KBM-7 (cell line): Measurements from ENCODE around the gene PLCD1.

ENCODE experiments used
- DNase-seq: peaks from one replicate; pipeline ENCODE4 v3.0.0-alpha.2; 2015
- in situ Hi-C: fragments of 300-500 bp; cut with MboI; formaldehyde crosslinking; loops from 2 replicates; pipeline ENCODE4 v1.14.3; 2020; ENCODE audit warnings: low sequenced_read_pairs, low pct_unique_long_range_greater_than_20kb, mixed read lengths

The PLCD1 gene

DNA sequence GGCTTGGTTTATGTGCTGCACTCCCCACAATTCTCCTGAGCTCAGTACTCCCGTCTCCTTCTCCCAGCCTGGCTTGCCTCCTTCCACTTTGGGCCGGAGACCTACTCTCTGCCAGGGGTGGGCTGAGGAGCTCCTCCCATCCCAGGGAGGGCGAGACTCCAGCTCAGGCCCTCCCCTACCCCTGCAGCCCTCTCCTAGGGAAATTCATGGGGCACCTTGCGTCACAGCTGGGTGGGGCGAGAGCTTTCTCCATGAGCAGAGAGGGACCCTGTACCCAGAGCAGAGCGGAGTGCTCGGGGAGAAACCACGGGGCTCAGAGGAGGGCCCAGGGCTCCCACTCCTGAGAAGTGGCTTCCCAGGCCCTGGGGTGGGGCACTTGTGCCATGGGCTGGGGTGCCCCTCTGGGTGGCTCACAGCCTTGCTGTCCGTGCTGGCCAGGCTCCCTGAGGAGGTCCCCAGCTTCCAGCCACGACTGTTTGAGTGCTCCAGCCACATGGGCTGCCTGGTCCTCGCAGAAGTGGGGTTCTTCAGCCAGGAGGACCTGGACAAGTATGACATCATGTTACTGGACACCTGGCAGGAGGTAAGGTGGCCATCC lies 25.5 kb downstream of the PLCD1 start:
- no peak for DNase-seq
- in situ Hi-C loops = no loop called here

- peak; percentile 60 for DNase-seq
Measured at GRCh38 chr3:38003371-38003816, 26.0 kb downstream of the PLCD1 start.

DNA sequence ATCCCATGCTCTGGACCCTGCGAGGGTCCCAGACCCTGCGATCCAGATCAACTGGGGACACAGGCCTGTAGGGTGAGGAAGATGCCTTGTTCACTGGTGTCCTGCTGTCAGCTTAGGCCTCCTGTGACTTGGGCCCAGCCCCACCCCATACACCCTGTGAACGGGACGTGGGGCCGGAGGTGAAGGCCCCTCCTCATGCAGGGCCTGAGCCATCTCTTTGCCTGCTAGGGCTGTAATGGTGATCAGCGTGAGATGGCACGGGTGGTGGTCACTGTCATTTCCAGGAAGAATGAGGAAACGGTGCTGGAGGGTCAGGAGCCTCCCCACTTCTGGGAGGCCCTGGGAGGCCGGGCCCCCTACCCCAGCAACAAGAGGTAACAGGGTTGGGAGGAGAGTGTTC lies 26.5 kb downstream of the PLCD1 start:
- no peak for DNase-seq
- in situ Hi-C loops = no loop called here

More at GRCh38 chr3:38003371-38003816, 26.0 kb downstream of the PLCD1 start:
- in situ Hi-C loops = no loop called here

DNA sequence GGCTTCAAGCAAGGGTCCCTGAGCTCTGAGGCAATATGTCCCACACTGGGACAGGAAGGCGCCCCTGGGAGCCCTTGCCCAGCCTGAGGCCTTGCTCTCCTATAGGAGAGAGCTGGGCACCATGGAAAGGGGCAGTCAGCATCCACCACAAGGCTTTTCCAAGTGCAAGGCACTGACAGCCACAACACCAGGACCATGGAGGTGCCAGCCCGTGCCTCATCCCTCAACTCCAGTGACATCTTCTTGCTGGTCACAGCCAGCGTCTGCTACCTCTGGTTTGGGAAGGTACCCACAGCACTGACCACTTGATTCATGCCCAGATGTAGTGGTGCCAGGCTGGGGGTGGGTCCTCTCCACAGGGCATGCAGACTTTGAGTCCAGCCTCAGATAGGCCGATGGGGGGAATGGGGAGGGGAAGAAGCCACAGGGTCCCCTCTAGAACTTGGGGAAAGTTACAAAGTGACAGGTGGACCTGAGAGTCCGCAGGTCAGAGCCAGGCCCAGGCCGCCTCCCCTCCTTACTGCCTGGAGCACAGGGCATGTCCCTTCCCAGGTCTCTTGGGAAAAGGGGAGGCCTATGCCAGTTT lies 27.1 kb downstream of the PLCD1 start:
- no peak for DNase-seq
- in situ Hi-C loops = no loop called here

- in situ Hi-C loops = no loop called here
- no peak for DNase-seq
Measured at GRCh38 chr3:38001456-38002081, 27.9 kb downstream of the PLCD1 start.

DNA sequence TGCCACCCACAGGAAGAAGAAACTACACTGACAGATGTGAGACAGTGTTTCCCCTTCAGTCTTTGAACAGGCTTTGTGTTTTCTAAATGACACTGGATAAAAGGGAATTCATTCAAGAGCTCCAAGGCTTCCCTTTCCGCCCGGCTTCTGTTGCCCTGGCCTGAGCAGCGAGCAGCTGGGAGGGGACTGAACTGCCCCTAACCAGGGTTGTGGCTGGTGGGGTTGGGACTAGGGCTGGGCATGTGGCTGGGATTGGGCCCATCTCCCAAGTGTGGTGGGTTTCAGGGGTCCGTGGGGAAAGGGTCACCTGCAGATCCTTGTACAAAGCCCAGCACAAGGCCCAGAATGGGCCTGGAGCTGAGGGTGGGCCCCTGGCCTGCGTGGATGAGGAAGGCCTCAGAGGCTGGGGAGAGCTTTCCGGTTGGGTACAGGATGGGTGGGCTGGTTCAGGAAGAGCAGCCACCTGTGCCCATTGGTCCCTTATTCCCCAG lies 28.4 kb downstream of the PLCD1 start:
- DNase-seq = no peak
- in situ Hi-C loops = no loop called here

DNA sequence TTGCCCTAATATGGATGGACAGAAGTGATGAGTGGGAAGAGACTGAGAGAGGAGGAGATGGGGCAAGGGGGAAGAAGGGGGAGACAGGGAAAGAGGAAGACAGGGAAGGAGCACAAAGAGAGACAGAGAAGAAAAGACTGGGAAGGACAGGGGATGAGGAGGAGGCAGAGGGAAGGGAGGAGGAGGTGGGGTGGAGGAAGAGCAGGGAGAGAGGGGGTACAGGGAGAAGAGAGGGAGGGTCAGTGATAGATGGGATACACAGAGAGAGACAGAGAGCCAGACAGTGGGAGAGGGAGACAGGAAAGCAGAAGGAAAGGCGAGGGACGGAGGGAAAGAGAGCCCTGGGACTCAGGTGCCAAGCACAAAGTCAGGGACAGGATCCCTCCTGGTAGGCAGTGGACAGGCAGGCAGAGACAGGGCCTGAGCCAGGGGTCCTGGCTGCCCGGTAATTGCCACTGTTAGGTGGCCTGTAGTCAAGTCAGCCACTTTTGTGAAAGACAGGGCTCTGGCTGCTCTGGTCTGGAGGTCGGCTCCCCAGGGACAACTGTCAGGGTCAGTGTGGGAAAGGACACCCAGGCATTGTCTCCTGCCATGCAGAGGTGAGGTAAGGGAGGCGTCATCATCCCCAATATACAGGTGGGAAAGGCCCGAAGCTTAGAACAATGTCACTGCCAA lies 29.1 kb downstream of the PLCD1 start:
- in situ Hi-C loops = no loop called here
- no peak for DNase-seq

DNA sequence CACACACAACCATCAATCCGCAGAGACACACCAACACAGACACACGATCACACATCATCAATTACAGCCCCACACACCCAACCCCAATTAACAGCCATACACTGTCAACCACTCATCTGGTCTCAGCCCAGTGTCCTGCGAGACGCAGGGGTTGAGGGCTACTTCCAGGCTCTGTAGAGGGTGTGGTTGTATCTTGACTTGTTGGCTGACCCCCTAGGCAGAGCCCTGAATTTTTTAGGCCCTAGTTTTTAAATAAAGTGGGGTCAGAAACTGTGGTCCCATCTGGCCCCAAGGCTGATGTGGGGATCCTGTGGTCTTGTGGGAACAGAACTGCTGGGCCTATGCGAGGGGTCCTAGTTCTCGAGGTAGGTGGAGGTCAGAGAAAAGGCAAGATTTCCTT lies 29.6 kb downstream of the PLCD1 start:
- in situ Hi-C loops = no loop called here
- no peak for DNase-seq

GRCh38 chr3:37997791-37998370 lies 31.6 kb downstream of the PLCD1 start:
- no peak for DNase-seq
- in situ Hi-C loops = no loop called here

DNA sequence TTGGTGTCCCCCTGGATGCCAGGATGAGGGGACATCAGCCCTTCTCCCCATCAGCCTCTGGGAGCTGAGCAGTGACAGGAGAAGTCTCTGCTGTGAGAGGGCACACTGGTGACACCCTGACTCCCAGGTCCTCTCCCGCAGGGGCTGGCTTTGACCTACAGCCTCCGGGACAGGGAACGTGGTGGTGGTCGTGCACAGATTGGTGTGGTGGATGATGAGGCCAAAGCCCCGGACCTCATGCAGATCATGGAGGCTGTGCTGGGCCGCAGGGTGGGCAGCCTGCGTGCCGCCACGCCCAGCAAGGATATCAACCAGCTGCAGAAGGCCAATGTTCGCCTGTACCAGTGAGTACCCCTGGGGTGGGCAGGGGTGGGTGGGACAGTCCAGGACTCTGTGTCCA lies 32.1 kb downstream of the PLCD1 start:
- DNase-seq = no peak
- in situ Hi-C loops = no loop called here

- DNase-seq = peak; percentile 87
- in situ Hi-C loops = no loop called here
Measured at GRCh38 chr3:37996785-37997301, 32.6 kb downstream of the PLCD1 start.

DNA sequence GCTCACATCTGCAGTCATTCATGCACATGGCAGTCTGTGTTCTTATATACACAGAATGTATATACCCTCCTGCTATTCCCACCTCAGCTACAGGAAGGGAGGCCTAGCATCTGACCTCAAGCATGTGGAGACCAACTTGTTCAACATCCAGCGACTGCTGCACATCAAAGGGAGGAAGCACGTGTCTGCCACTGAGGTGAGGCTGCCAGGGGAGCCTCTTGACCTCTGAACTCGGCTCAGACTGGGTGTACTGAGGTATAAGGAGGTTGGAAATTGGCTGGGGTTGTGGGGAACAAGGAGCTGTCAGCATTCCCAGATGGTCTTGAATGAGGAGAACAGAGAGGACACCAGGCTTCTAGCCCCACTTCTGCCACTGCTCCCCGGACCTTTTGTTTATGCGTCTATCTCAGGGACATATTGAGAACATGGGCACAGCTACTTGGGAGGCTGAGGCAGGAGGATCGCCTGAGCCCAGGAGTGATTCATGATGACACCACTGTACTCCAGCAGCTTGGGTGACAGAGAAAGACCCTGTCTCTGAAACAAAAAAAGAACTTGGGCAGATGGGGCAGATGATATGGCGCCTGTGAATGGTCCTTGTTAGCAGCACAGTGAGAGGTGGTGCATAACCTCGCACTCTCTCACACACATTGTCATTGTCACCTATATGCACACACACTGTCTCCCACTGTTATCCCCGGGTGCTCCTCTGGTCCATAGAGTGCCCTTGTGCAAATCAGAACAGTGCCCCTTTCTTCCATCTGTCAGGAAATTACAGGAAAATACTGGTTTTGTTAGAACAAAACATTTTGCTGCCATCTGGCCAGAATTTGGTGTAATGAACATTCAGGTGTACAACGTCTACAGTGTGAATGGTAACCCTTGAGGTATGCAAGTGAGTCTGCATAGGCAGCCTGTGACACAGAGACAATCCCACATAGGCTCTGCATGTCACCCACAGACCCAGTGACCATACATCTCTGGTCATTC lies 33.5 kb downstream of the PLCD1 start:
- DNase-seq = no peak
- in situ Hi-C loops = no loop called here

DNA sequence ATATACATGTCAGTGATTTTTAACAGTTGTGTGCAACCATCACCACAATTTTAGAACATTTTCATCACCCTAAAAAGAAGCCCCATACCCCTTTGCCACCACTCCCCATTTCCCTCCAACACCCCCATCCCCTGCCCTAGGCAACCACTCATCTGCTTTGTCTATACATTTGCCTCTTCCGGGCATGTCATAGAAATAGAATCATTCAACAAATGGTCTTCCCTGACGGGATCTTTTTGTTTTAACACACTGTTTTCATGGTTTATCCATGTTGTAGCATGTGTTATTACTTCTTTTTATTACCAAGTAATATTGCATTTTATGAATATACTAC lies 34.8 kb downstream of the PLCD1 start:
- no peak for DNase-seq
- in situ Hi-C loops = no loop called here

DNA sequence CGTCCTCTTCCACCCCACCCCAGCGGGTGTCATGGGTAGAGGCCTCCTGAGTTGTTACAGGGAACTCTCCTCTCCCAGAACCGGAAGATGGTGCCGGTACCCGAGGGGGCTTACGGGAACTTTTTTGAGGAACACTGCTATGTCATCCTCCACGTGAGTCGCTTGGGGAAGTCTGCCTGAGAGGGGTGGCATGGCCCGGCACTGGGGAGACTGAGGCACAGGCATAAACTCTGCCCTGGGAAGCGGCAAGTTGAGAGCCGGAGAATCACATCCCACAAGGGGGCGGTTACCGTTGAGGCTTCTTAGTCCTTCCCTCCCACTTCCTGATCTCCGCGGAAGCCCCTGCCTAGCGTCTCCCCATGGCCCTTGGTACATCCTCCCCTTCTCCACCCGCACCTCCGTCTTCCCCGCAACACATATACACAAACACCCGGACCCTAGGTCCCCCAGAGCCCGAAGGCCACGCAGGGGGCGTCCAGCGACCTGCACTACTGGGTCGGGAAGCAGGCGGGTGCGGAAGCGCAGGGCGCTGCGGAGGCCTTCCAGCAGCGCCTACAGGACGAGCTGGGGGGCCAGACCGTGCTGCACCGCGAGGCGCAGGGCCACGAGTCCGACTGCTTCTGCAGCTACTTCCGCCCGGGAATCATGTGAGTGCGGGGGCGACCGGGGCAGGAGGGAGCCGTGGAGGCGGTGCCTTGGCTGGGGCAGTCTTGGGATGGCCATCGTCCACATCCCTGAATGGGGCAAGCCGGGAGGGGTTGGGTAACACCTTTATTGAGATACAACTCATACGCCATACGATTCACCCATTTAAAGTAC lies 35.4 kb downstream of the PLCD1 start:
- peak; percentile 86 for DNase-seq
- in situ Hi-C loops = no loop called here

GRCh38 chr3:37993460-37993819 lies 36.0 kb downstream of the PLCD1 start:
- in situ Hi-C loops = no loop called here
- no peak for DNase-seq

DNA sequence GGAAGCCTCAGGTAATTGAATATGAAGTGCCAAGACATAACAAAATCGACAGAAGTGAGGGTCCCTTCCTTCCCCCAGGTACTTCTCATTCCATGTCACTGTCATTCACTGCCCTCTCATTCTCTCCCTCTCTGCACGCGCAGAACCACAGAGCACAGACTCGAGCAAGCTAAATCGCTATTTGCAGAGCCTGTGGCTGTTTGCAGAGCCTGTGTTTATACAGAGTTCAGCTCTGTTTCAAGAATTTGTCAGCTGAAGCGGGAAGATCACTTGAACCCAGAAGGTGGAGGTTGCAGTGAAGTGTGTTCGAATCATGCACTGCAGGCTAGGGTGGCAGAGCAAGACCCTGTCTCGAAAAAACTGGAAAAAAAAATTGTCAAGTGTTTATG lies 36.4 kb downstream of the PLCD1 start:
- in situ Hi-C loops = no loop called here

DNA sequence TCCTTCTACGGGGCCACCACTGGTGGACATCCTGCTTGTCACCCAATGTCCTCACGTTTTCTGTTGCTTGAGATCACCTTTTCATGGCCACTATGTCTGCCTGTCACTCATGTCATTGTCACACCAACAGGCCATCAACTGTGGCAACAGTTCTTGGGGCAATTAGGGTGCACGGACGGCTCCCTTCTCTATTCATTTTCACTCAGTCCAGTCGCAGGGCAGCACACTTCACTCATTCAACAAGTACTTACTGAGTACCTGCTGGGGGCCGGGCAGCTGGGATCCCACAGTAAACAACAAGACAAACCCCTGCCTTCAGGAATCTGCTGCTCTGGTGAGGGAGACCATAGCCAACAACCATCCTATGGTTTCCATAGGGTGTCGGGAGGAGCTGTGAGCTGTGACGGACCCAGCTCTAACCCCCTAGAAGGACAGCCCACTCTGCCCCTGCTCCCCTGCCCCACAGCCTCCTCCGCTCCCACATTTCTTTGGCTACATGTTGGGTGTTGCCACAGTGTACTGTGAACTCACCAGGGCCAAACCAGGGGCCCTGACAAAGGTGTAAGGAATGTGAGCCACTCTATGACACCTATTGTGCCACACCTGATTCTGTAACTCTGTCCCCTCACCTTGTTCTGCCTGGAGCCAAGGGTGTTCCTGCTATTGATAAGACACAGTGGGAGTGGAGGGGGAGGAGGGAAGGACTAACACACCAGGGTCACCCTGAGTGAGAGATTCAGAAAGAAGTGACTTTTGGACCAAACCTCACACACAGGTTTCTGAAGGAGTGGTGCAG lies 37.0 kb downstream of the PLCD1 start:
- no peak for DNase-seq
- in situ Hi-C loops = no loop called here

More for the DNA sequence above, 36.4 kb downstream of the PLCD1 start:
- DNase-seq = no peak
